Frontal cortex (tissue), 4 donors: ENCODE results near the gene GRAMD4. TPM values are rescaled to one million over a fixed set of nuclear protein-coding genes. Genes with fewer than 3 reads are reported as not detected.

Experiments
- DNase-seq, 2 donors: peaks; one replicate each; pipeline ENCODE4 v3.0.0; 2012; ENCODE audit warnings: low spot score in 2 of 2
- FAIRE-seq: peaks from 2 replicates; lab custom pipeline; 2012; peaks lifted over from hg19 to GRCh38; lab: Jason Lieb, UNC
- total RNA-seq: library from RNA; depleted of rRNA; stranded (reverse); fragments of >200 nt; gene quantifications from one replicate; pipeline ENCODE4 v1.2.3, GENCODE V29; 2014
- donor health status: control.
- donor health status: control.
- donor health status: control.

The GRAMD4 gene
- total RNA-seq, 1 donor from 2014 or later: 49.7 TPM

DNA sequence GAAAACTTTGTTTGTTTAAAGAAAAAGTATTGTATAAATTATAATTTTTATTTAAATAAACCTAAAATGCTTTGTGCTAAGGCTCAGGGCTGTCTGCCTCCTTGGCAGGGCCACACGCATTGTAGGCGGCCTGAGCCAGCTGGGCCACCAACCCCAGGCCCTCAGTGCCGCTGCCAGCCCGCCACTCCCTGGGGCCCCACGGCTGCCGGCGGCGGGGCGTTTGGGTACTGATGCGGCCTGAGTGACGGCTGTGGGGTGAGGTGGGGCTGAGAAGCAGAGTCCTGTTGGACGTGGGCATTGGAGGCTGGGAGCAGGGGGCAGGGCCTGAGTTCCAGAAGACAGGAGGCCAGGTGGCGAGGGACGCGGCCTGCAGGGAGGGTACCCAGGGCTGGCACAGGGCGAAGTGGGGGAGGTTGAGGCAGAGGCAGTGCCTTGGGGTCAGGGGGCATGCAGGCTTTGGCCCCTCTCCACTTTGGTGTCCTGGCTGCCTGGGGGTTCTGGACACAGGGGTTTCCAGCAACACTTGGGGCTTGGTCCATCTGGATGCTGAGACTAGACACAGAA lies 59.6 kb downstream of the GRAMD4 start:
- no peak for FAIRE-seq
- no peak for DNase-seq

DNA sequence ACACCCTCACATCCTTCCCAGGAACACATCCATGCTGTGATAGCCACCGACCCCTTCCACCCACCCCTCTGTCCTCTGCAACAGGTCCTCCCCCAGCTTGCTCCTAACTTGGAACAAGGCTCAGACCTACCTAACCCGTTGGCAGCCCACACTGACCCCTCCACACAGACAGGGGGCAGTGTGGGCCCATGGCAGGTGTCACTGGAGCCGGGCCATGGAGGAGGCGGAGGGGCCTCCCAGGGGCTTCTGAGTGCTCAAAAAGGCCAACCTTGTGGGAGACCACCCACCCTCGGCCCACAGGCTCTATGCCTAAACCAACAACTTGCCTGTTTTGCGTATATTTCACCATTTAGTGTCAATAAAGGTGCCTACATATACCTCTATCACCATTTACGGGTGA lies 60.8 kb downstream of the GRAMD4 start:
- no peak for FAIRE-seq
- no peak for DNase-seq

GRCh38 chr22:46682011-46682731 lies 62.0 kb downstream of the GRAMD4 start:
- FAIRE-seq: no peak

GRCh38 chr22:46684706-46685105 lies 64.5 kb downstream of the GRAMD4 start:
- DNase-seq: no peak
- no peak for FAIRE-seq

More at GRCh38 chr22:46682011-46682731, 62.0 kb downstream of the GRAMD4 start:
- no peak for DNase-seq

DNA sequence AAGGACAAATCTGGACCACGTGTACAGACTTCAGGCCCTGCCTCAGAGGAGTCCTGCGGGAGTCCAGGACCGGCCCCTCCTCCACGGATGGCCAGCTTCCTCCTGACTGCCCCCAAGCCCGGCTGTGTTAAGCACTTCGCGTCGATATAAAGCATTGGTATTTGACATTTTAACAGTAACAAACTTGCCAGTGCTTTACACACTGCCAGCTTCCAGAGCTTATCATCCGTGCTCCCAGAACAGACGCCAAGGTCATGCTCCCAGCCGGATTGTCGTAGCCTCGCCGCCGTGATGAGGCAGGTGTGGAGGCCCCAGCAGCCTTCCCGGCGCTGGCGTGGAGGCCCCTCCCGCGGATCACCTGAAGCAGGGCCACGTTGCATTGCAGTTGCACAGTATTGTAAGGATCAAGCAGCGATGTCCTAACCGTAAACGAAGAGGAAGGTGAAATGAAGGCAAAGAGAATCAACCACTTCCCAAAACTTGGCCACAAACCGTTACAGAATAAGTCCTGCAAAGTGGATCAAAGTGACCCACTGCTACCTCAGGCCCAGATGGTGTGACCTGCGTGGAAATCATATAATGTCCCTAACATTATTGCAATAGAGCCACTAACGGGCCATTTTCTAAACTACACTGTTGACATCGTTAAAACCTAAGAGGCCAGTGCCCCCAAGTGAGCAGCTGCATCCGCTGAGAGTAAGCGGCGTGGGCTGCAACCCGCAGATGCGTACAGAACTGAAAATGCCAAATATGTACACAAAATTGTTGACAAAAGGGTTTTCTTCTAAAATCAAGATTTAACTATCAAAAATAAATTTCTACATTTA lies 66.2 kb downstream of the GRAMD4 start:
- DNase-seq (no peak), FAIRE-seq (no peak)

DNA sequence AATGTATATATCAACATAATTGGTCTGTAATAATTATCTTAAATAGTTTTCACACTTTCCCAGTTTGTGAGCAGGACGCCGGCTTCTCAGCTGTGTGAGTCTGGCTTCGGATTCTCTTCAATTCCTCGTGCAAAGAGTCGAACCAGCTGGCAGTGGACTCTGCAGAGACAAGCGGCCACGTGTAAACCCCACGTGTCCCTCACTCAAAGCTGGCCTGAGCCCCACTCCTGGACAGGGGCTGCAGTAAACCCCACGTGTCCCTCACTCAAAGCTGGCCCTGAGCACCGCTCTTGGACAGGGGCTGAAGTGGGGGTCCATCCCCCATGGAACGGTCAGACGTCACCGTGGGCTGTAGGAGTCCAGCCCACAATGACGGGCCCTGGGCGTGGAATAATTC lies 66.9 kb downstream of the GRAMD4 start:
- no peak for DNase-seq
- no peak for FAIRE-seq

DNA sequence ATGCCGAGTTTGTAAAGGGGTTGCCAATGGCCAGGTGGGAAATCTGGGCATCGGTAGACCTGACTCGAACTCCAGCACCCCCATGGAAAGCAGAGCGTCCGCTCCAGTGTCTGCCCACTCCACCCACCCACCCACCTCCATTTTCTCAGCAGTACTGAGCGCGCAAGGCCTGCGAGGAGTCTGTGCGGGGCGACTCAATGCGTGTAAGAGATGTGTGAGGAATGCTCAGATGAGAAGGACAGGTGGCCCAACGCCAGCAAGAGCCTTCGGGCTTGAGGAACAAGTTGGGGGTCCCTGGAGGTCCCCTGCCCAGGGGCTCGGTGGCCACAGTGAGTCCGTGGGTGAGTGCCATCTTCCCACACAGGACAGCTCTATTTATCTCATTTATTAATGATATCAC lies 67.3 kb downstream of the GRAMD4 start:
- FAIRE-seq: no peak
- no peak for DNase-seq

- FAIRE-seq: no peak
Observed at GRCh38 chr22:46688949-46689348, 68.8 kb downstream of the GRAMD4 start.

DNA sequence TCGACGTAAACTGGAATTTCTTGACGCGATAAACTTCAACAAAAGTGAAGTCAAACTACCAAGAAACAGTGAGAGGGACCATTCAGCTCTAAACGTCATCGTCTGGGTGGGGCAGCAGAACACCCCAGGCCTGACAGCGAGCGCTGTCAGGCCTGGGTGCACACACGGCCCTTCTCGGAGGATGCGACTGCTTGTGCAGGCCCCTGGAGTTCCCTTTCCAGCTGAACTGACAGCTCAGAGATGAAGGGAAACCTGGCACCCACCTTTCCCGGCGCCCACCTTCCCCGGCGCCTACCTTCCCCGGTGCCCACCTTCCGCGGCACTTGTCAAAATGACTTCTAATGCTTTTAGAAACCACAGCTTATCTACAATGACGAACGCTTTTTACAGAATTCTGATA lies 70.0 kb downstream of the GRAMD4 start:
- FAIRE-seq (no peak), DNase-seq (no peak)

More at GRCh38 chr22:46688949-46689348, 68.8 kb downstream of the GRAMD4 start:
- no peak for DNase-seq

DNA sequence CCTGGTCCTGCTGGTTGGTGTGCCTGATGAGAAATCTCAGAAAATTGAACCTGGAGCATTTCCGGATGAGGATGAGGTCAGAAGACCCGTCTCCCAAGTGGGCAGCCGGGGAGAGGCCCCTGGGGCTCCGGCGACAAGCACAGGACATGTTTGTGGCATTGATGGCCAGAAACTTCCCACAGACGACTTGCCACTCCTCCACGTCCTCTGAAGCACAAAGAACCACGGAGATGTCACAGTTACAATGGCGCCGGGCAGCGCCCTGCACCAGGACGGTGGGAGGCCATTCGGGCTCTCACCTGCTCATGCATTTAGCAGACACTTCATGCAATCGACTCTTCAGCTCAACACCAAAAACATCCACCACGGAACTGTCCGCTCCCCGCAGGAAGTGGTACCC lies 71.4 kb downstream of the GRAMD4 start:
- FAIRE-seq (no peak), DNase-seq (no peak)

DNA sequence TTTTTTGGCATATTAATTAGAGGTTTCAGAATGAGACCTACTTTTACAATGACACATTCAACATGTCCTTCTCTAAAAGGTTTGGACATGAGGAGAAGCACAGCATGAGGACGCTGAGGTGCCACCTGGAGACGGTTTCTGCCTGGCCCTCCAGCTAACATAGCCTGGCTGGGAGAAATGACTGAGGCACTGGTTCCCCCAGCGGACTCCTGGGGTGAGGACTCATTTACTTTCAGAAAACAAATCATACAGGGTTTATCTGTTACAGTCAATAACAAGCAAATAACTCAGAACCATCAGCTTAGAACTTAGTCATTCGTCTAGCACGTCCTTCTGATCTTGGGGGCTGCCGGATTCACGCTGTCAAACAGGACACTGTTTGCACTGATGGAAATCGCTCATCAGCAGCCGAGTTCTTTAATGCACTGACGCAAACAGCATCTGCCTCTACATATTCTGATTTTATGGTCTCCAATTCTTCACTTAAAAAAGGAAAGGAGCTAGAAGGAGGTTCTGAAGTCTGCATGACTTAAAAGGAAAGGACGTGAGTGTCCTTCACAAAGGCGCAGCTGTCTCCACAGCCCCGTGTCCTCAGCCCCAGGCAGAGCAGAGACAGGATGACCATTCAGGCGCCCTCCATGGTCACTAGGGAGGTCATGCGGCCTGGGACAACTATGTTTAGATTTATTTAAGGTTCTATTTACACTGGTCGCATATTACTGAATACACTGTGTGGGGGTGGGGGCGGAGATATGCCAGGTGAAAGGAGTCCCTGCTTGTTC lies 73.6 kb downstream of the GRAMD4 start:
- no peak for DNase-seq
- FAIRE-seq: no peak

GRCh38 chr22:46694416-46695170 lies 74.4 kb downstream of the GRAMD4 start:
- FAIRE-seq: no peak

DNA sequence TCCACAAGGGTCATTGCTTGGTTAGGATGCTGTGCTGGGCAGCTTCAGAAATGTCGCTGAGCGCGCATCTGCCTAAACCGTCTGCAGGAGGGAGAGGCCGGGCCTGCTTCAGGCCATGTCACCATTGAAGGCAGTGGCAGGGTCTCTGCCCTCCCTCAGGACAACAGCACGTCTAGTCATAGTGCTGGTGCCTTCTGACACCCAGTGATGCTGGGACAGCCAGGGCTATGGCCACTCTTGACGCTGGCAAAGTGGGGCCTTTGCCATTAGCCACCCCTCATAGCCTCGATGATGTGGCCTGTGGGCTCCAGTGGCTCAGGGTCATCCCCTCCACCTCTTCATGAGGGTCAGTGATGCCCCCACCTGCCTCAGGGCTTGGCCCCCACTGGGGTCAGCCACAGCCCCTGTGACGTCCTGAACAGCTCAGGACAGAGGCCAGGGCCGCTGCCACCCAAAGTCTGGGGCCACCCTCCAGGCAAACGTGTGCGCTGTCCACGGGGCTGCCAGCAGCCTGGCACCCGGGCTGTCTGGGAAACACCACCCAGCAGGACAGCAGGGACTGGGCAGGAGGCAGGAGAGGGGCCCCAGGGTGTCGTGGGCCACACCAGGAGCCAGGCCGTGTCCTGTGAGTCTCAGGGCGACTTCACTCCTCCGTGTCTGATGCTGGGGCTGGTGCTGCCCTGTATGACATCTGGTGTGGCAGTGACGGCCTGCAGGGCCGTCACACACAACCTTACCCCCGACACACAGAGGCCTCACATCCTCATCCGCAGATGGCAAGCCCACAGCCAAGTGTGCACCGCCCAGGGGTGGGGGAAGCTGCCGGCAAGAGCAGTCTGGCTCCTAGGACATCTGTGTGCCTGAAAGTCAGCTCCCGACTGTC lies 75.4 kb downstream of the GRAMD4 start:
- DNase-seq (no peak), FAIRE-seq (no peak)

More at GRCh38 chr22:46694416-46695170, 74.4 kb downstream of the GRAMD4 start:
- no peak for DNase-seq

DNA sequence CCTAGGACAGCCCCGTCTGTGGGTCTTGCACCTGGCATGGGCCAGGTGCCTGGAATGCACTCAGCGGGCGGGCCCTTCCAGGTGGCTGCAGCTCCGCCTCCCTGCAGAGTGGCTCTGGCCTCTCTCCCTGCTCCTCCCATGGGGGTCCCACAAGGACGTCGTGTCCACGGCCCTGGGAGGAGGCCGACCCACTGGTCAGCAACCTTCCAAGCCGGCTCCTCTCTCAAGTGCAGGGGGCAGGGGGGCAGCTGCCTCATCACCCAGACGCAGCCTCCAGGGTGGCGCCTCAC lies 76.0 kb downstream of the GRAMD4 start:
- FAIRE-seq (no peak), DNase-seq (no peak)

DNA sequence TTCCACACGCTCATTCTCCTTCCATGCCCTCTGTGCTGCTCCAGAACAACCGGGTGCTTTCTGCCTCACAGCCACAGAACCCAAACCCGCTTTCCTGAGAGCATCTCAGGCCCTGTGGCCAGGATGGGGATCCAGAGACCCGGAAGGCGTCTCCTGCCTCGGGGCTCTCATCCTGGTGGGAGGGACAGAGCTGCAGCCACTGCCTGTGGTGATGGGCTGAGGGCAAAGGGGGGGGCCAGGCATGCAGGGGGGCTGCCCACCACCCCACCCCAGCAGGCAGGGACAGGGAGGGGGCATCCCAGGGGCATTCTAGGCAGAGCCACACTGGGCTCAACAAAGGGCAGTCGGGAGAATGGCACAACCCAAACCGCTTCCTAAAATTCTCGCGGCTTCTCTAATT lies 76.4 kb downstream of the GRAMD4 start:
- DNase-seq: no peak
- no peak for FAIRE-seq

GRCh38 chr22:46697811-46698515 lies 77.8 kb downstream of the GRAMD4 start:
- DNase-seq (no peak), FAIRE-seq (no peak)

DNA sequence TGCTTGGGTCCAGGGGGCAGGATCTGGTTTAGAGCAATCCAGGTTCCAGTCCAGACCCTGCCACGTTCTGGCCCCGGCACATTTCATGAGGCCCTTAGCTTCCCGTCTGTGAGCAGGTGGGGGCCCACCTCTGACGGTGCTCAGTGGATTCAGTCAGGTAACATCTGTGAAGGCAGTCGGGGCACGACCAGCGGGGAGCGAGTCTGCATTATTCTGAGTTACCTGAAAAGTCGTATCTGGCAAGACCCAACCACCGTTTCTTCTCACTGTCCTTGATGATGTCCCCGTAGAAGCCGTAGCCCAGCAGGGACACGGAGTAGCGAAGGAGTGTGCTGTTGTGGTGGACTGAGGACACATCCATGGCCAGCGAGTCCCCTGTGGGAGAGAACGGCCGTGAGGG lies 78.9 kb downstream of the GRAMD4 start:
- DNase-seq: no peak
- FAIRE-seq: no peak

GRCh38 chr22:46701262-46701661 lies 81.1 kb downstream of the GRAMD4 start:
- DNase-seq (no peak), FAIRE-seq (no peak)
